ENCODE results near the gene REM1.

Gene REM1

GRCh38 chr20:31488115-31488514 lies 13.0 kb downstream of the REM1 start:
- DNase-seq (ENCODE audit: low read depth) = no peak
- no peak for TF ChIP-seq CTCF (IDR thresholded peaks at IDR 0.05; ENCODE audit: control insufficient read depth, insufficient read depth, low read depth, low read length, missing control alignments)
- H3K4me3 ChIP-seq (ENCODE audit: control insufficient read depth, low read depth, low read length) = no peak overlapping the region

- DNase-seq (ENCODE audit: low read depth) = no peak
- TF ChIP-seq CTCF (IDR thresholded peaks at IDR 0.05; ENCODE audit: control insufficient read depth, insufficient read depth, low read depth, low read length, missing control alignments) = no peak
- no peak overlapping the region for H3K4me3 ChIP-seq (ENCODE audit: control insufficient read depth, low read depth, low read length)
These were observed 14.1 kb downstream of the REM1 start for GRCh38 chr20:31489152-31489551.

- no peak overlapping the region for H3K4me3 ChIP-seq (ENCODE audit: control insufficient read depth, low read depth, low read length)
- no peak for DNase-seq (ENCODE audit: low read depth)
- no peak for TF ChIP-seq CTCF (IDR thresholded peaks at IDR 0.05; ENCODE audit: control insufficient read depth, insufficient read depth, low read depth, low read length, missing control alignments)
These were observed 15.7 kb downstream of the REM1 start for GRCh38 chr20:31490752-31491151.

- peak; percentile 58 for TF ChIP-seq CTCF (IDR thresholded peaks at IDR 0.05; ENCODE audit: control insufficient read depth, insufficient read depth, low read depth, low read length, missing control alignments)
- H3K4me3 ChIP-seq (ENCODE audit: control insufficient read depth, low read depth, low read length) = no peak overlapping the region
- no peak for DNase-seq (ENCODE audit: low read depth)
These were observed 19.0 kb downstream of the REM1 start for GRCh38 chr20:31494131-31494530.

- no peak for TF ChIP-seq CTCF (IDR thresholded peaks at IDR 0.05; ENCODE audit: control insufficient read depth, insufficient read depth, low read depth, low read length, missing control alignments)
- no peak for DNase-seq (ENCODE audit: low read depth)
- H3K4me3 ChIP-seq (ENCODE audit: control insufficient read depth, low read depth, low read length) = peak overlapping the region; percentile 6; the same call in 1 of the 2 replicates
These were observed 21.7 kb downstream of the REM1 start for GRCh38 chr20:31496761-31497295.

DNA sequence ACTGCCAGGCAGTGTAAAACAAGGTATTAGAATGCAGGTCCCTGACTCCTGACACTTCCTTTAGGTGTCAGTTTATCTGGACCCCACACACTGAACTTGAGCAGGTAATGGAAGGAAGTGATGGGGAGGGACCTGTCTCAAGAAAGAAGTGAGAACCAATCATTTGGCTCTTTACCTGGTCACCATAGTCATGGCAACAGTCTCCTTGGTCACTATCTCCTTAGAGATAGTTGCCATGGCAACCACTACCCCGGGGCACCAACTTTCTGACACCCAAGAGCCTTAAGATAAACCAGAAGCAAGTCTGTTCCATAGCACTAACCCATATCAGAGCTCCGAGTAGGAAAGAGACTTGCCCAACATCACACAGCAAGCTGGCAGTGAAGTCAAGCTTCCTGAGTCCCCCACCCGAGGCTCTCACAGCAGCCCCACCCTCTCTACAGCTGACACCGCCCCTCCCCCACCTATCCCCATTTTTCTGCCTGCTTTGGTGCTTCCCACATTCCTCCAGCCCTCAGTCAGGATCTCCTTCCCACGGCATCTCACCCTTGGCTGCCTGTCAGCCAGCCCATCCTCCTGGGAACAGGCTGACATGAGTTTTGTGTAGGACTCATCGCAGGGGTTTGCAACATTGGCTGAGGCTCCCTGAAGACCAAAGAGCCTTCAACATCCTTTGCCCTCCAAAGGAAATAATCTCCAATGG lies 22.9 kb downstream of the REM1 start:
- DNase-seq (ENCODE audit: low read depth) = peak; percentile 38
- TF ChIP-seq CTCF (IDR thresholded peaks at IDR 0.05; ENCODE audit: control insufficient read depth, insufficient read depth, low read depth, low read length, missing control alignments) = no peak
- no peak overlapping the region for H3K4me3 ChIP-seq (ENCODE audit: control insufficient read depth, low read depth, low read length)
